ENCODE measurements around the gene PCYT1B. TPM values are rescaled to one million over a fixed set of nuclear protein-coding genes. Genes with fewer than 3 reads are reported as not detected.

The PCYT1B gene
- total RNA-seq, 1 donor from 2014 or later: 2.0 TPM

GRCh38 chrX:24668111-24668510, 21.0 kb upstream of the PCYT1B start:
- Histone ChIP-seq H3K36me3 (ENCODE audit: control insufficient read depth, insufficient read depth, low read length) (no peaks in the 10 kb centered on the region), H3K27me3 (ENCODE audit: control insufficient read depth, insufficient read depth, low read length) (no peaks in the 10 kb centered on the region), H3K4me3 (ENCODE audit: low read depth, low read length) (no peak overlapping the region)
- DNase-seq (ENCODE audit: low read depth): no peak
- TF ChIP-seq CTCF (IDR thresholded peaks at IDR 0.05; ENCODE audit: insufficient read depth, low read length, poor library complexity, severe bottlenecking): no peak

- no peak for TF ChIP-seq CTCF (IDR thresholded peaks at IDR 0.05; ENCODE audit: insufficient read depth, low read length, poor library complexity, severe bottlenecking)
- no peak overlapping the region for H3K4me3 ChIP-seq (ENCODE audit: low read depth, low read length)
- no peaks in the 10 kb centered on the region for H3K36me3 ChIP-seq (ENCODE audit: control insufficient read depth, insufficient read depth, low read length)
- no peaks in the 10 kb centered on the region for H3K27me3 ChIP-seq (ENCODE audit: control insufficient read depth, insufficient read depth, low read length)
- DNase-seq (ENCODE audit: low read depth): no peak
Observed at GRCh38 chrX:24662352-24662751, 15.2 kb upstream of the PCYT1B start.

- Histone ChIP-seq H3K36me3 (ENCODE audit: control insufficient read depth, insufficient read depth, low read length) (no peaks in the 10 kb centered on the region), H3K4me3 (ENCODE audit: low read depth, low read length) (no peak overlapping the region), H3K27me3 (ENCODE audit: control insufficient read depth, insufficient read depth, low read length) (no peaks in the 10 kb centered on the region)
- DNase-seq (ENCODE audit: low read depth): no peak
- no peak for TF ChIP-seq CTCF (IDR thresholded peaks at IDR 0.05; ENCODE audit: insufficient read depth, low read length, poor library complexity, severe bottlenecking)
Observed at GRCh38 chrX:24661292-24661691, 14.1 kb upstream of the PCYT1B start.

GRCh38 chrX:24659646-24660045, 12.5 kb upstream of the PCYT1B start:
- Histone ChIP-seq H3K27me3 (ENCODE audit: control insufficient read depth, insufficient read depth, low read length) (no peaks in the 10 kb centered on the region), H3K4me3 (ENCODE audit: low read depth, low read length) (no peak overlapping the region), H3K36me3 (ENCODE audit: control insufficient read depth, insufficient read depth, low read length) (no peaks in the 10 kb centered on the region)
- DNase-seq (ENCODE audit: low read depth): no peak
- no peak for TF ChIP-seq CTCF (IDR thresholded peaks at IDR 0.05; ENCODE audit: insufficient read depth, low read length, poor library complexity, severe bottlenecking)

- TF ChIP-seq CTCF (IDR thresholded peaks at IDR 0.05; ENCODE audit: insufficient read depth, low read length, poor library complexity, severe bottlenecking): no peak
- H3K27me3 ChIP-seq (ENCODE audit: control insufficient read depth, insufficient read depth, low read length): no peaks in the 10 kb centered on the region
- H3K36me3 ChIP-seq (ENCODE audit: control insufficient read depth, insufficient read depth, low read length): no peaks in the 10 kb centered on the region
- DNase-seq (ENCODE audit: low read depth): no peak
- no peak overlapping the region for H3K4me3 ChIP-seq (ENCODE audit: low read depth, low read length)
Observed at GRCh38 chrX:24659106-24659505, 12.0 kb upstream of the PCYT1B start.

- no peaks in the 10 kb centered on the region for H3K27me3 ChIP-seq (ENCODE audit: control insufficient read depth, insufficient read depth, low read length)
- H3K36me3 ChIP-seq (ENCODE audit: control insufficient read depth, insufficient read depth, low read length): no peaks in the 10 kb centered on the region
- no peak for TF ChIP-seq CTCF (IDR thresholded peaks at IDR 0.05; ENCODE audit: insufficient read depth, low read length, poor library complexity, severe bottlenecking)
- DNase-seq (ENCODE audit: low read depth): no peak
- H3K4me3 ChIP-seq (ENCODE audit: low read depth, low read length): no peak overlapping the region
Observed at GRCh38 chrX:24658421-24658820, 11.3 kb upstream of the PCYT1B start.
